22Rv1 (cell line): ENCODE data around the gene ELF2.
"Not testable (repeated sequence)": the region's sequence is repeated elsewhere in the genome, so short reads cannot be mapped to it uniquely, and the experiment has no call there.

Source experiments
- H3K27ac ChIP-seq: fragments of 450-650 bp; 2 replicates; pipeline ENCODE4 v1.5.1; 2017
- CTCF ChIP-seq: fragments of 450-650 bp; IDR thresholded peaks from 2 replicates; pipeline ENCODE4 v1.5.1; 2017; ENCODE audit warnings: mild to moderate bottlenecking
- ZFX ChIP-seq: fragments of 450-650 bp; IDR thresholded peaks from 2 replicates; pipeline ENCODE4 v1.6.1; 2017; ENCODE audit warnings: antibody characterized with exemption, borderline replicate concordance

Gene ELF2

GRCh38 chr4:139083607-139083955 lies 93.4 kb downstream of the ELF2 start:
- TF ChIP-seq CTCF (no peak), ZFX (no peak)
- peak overlapping the region; percentile 98 for H3K27ac ChIP-seq

- peak overlapping the region; percentile 98 for H3K27ac ChIP-seq
- TF ChIP-seq ZFX (no peak), CTCF (no peak)
These were observed 94.0 kb downstream of the ELF2 start for GRCh38 chr4:139082750-139083606.

GRCh38 chr4:139078926-139079325 lies 98.1 kb downstream of the ELF2 start:
- H3K27ac ChIP-seq = no peak overlapping the region
- no peak for TF ChIP-seq ZFX
- TF ChIP-seq CTCF = no peak

GRCh38 chr4:139077567-139078355 lies 99.3 kb downstream of the ELF2 start:
- H3K27ac ChIP-seq = peak overlapping the region; percentile 32
- TF ChIP-seq CTCF = no peak
- TF ChIP-seq ZFX = no peak

GRCh38 chr4:139076016-139076744 lies 100.8 kb downstream of the ELF2 start:
- H3K27ac ChIP-seq = 0 out of 2 replicates have a peak overlapping the region, but pooled peaks have one; percentile 0
- TF ChIP-seq ZFX (no peak), CTCF (no peak)

GRCh38 chr4:139060591-139060990 lies 116.4 kb downstream of the ELF2 start:
- TF ChIP-seq CTCF = no peak
- no peak for TF ChIP-seq ZFX
- H3K27ac ChIP-seq = no peak overlapping the region

- not testable (repeated sequence) for H3K27ac ChIP-seq
These were observed 118.0 kb downstream of the ELF2 start for GRCh38 chr4:139059026-139059425.
